Measurements from ENCODE around the gene GFAP.

- TF ChIP-seq CTCF (conservative IDR thresholded peaks at IDR 0.05 in 1 of 2, IDR thresholded peaks at IDR 0.05 in 1 of 2; ENCODE audit: extremely low read depth in 1 of 2, insufficient read depth in 1 of 2, low read depth in 1 of 2, low read length in 2 of 2): no peak
- TF ChIP-seq EZH2 (IDR thresholded peaks at IDR 0.05; ENCODE audit: borderline replicate concordance, low read length): no peak
Observed at GRCh38 chr17:44928950-44929720, 13.8 kb upstream of the GFAP start.
